ENCODE data around the gene KHDRBS1. TPM values are rescaled to one million over a fixed set of nuclear protein-coding genes. Genes with fewer than 3 reads are reported as not detected.
"Not testable (repeated sequence)": the region's sequence is repeated elsewhere in the genome, so short reads cannot be mapped to it uniquely, and the experiment has no call there.

The KHDRBS1 gene
- total RNA-seq, 4 donors from 2014 or later, result 71.8 to 90.5 (median 79.7) TPM

GRCh38 chr1:32077451-32077850, 63.8 kb downstream of the KHDRBS1 start:
- H3K36me3 ChIP-seq, result peaks cover 21 to 77% (median 61%) of the 10 kb centered on the region in 4 donors
- H3K4me1 ChIP-seq, result peaks cover 7 to 15% (median 11%) of the 10 kb centered on the region in 4 donors
- intact Hi-C loops (cut with DNase I), result no loop called here
- no peaks in the 10 kb centered on the region for H3K9me3 ChIP-seq
- DNase-seq (ENCODE audit: extremely low spot score), result no peak
- no peak overlapping the region for H3K27ac ChIP-seq (replicated peaks in 1 of 4)
- H3K27me3 ChIP-seq, result no peaks in the 10 kb centered on the region
- WGBS, result 84% methylated on average over 3 of the region's 3 CpGs
- no peak overlapping the region for H3K4me3 ChIP-seq
- TF ChIP-seq POLR2AphosphoS5 (IDR thresholded peaks at IDR 0.05), result no peak
- no peak for TF ChIP-seq EP300 (IDR thresholded peaks at IDR 0.05)

- WGBS, result 58% methylated on average over 1 of the region's 1 CpG
- intact Hi-C loops (cut with DNase I), result no loop called here
- Histone ChIP-seq H3K9me3 (no peaks in the 10 kb centered on the region), H3K27ac (replicated peaks in 1 of 4) (no peak overlapping the region), H3K27me3 (no peaks in the 10 kb centered on the region), H3K36me3 (peaks cover 21 to 92% (median 65%) of the 10 kb centered on the region in 4 donors), H3K4me3 (no peak overlapping the region), H3K4me1 (no peaks in the 10 kb centered on the region)
- no peak for DNase-seq (ENCODE audit: extremely low spot score)
- no peak for TF ChIP-seq EP300 (IDR thresholded peaks at IDR 0.05)
- TF ChIP-seq POLR2A (IDR thresholded peaks at IDR 0.05; ENCODE audit: low read depth), result no peak
- no peak for TF ChIP-seq CTCF (IDR thresholded peaks at IDR 0.05)
- TF ChIP-seq POLR2AphosphoS5 (IDR thresholded peaks at IDR 0.05), result no peak
These were observed 68.4 kb downstream of the KHDRBS1 start for GRCh38 chr1:32082022-32082421.

GRCh38 chr1:32086381-32086780, 72.7 kb downstream of the KHDRBS1 start:
- 89% methylated on average over 1 of the region's 2 CpGs for whole genome bisulfite sequencing
- H3K4me3 ChIP-seq; H3K9me3 ChIP-seq; H3K27ac ChIP-seq (replicated peaks in 1 of 4); DNase-seq (ENCODE audit: extremely low spot score); intact Hi-C loops (cut with DNase I); H3K27me3 ChIP-seq; H3K4me1 ChIP-seq: not testable (repeated sequence)
- H3K36me3 ChIP-seq, result peaks cover 6 to 74% (median 43%) of the 10 kb centered on the region in 4 donors

- Histone ChIP-seq H3K9me3 (no peaks in the 10 kb centered on the region), H3K36me3 (peaks cover 37 to 79% (median 64%) of the 10 kb centered on the region in 4 donors), H3K27me3 (no peaks in the 10 kb centered on the region), H3K4me3 (no peak overlapping the region), H3K4me1 (no peaks in the 10 kb centered on the region), H3K27ac (replicated peaks in 1 of 4) (no peak overlapping the region)
- 95% methylated on average over 7 of the region's 8 CpGs for WGBS
- intact Hi-C loops (cut with DNase I), result no loop called here
- TF ChIP-seq CTCF (IDR thresholded peaks at IDR 0.05), result no peak
- no peak for TF ChIP-seq POLR2A (IDR thresholded peaks at IDR 0.05; ENCODE audit: low read depth)
- no peak for TF ChIP-seq POLR2AphosphoS5 (IDR thresholded peaks at IDR 0.05)
- TF ChIP-seq EP300 (IDR thresholded peaks at IDR 0.05), result no peak
- DNase-seq (ENCODE audit: extremely low spot score), result no peak
These were observed 77.5 kb downstream of the KHDRBS1 start for GRCh38 chr1:32091176-32091575.

- TF ChIP-seq POLR2AphosphoS5 (IDR thresholded peaks at IDR 0.05), result no peak
- no peak for TF ChIP-seq POLR2A (IDR thresholded peaks at IDR 0.05; ENCODE audit: low read depth)
- TF ChIP-seq EP300 (IDR thresholded peaks at IDR 0.05), result no peak
- TF ChIP-seq CTCF (IDR thresholded peaks at IDR 0.05), result no peak
- DNase-seq (ENCODE audit: extremely low spot score), result no peak
- no peak overlapping the region for H3K27ac ChIP-seq (replicated peaks in 1 of 4)
- intact Hi-C loops (cut with DNase I), result no loop called here
- 95% methylated on average over 14 of the region's 15 CpGs for WGBS
- no peaks in the 10 kb centered on the region for H3K9me3 ChIP-seq
- H3K4me1 ChIP-seq, result no peaks in the 10 kb centered on the region
- H3K4me3 ChIP-seq, result no peak overlapping the region
- H3K36me3 ChIP-seq, result peaks cover 37 to 79% (median 64%) of the 10 kb centered on the region in 4 donors
- H3K27me3 ChIP-seq, result no peaks in the 10 kb centered on the region
These were observed 77.9 kb downstream of the KHDRBS1 start for GRCh38 chr1:32091591-32091990.

Small RNAs within 50 kb of the gene (small RNA-seq; reads per million reads assigned to genes)
- gene MIR5585 (0 reads per million in 3 donors), gene RF00017 (0 reads per million in 3 donors)

Other genes starting within 250 kb of the KHDRBS1 start
- gene ADGRB2, start 249.5 kb upstream of the KHDRBS1 start, total RNA-seq, result 1 to 10 TPM in 2 of 4 donors, under 1 TPM in 2; 0.83 to 4.2 (median 2.1) TPM
- gene SPOCD1, start 197.8 kb upstream of the KHDRBS1 start, total RNA-seq, result under 1 TPM in 3 of 4 donors, not detected in 1; 0.17 to 0.19 (median 0.17) TPM
- 100 to 1,000 TPM; 160 to 241 (median 173) TPM for gene PTP4A2, start 75.5 kb upstream of the KHDRBS1 start, total RNA-seq
- gene TMEM39B, start 59.1 kb downstream of the KHDRBS1 start, total RNA-seq, result 1 to 10 TPM; 2.9 to 6.1 (median 4.8) TPM
- gene KPNA6, start 94.2 kb downstream of the KHDRBS1 start, total RNA-seq, result 10 to 100 TPM; 47.8 to 71.3 (median 55.4) TPM
- gene TXLNA, start 165.8 kb downstream of the KHDRBS1 start, total RNA-seq, result 10 to 100 TPM; 43.6 to 88.4 (median 70.4) TPM
- 1 to 10 TPM; 5.0 to 7.8 (median 6.5) TPM for gene CCDC28B, start 186.7 kb downstream of the KHDRBS1 start, total RNA-seq
- gene IQCC, start 191.8 kb downstream of the KHDRBS1 start, total RNA-seq, result 1 to 10 TPM in 3 of 4 donors, under 1 TPM in 1; 0.66 to 2.1 (median 1.1) TPM
- gene DCDC2B, start 195.2 kb downstream of the KHDRBS1 start, total RNA-seq, result not detected
- gene TMEM234, start 208.5 kb downstream of the KHDRBS1 start, total RNA-seq, result 1 to 10 TPM; 6.6 to 10.0 (median 8.2) TPM
- gene EIF3I, start 208.5 kb downstream of the KHDRBS1 start, total RNA-seq, result 100 to 1,000 TPM; 141 to 214 (median 167) TPM
- 1 to 10 TPM in 3 of 4 donors, under 1 TPM in 1; 0.83 to 6.7 (median 4.7) TPM for gene FAM167B, start 233.4 kb downstream of the KHDRBS1 start, total RNA-seq
- gene LCK, start 237.4 kb downstream of the KHDRBS1 start, total RNA-seq, result 1 to 10 TPM in 2 of 4 donors, under 1 TPM in 2; 0.42 to 2.8 (median 1.1) TPM